GM21423 (cell line): Measurements from ENCODE around the gene DENND2A.
"Not testable (repeated sequence)": the region's sequence is repeated elsewhere in the genome, so short reads cannot be mapped to it uniquely, and the experiment has no call there.

Experiments used
- ATAC-seq: cut with Tn5 transposase; IDR thresholded peaks from one replicate; pipeline ENCODE4 v1.9.1; 2021; ENCODE audit warnings: mild to moderate bottlenecking, moderate library complexity; ENCODE audit not compliant: unreplicated experiment

Gene DENND2A

DNA sequence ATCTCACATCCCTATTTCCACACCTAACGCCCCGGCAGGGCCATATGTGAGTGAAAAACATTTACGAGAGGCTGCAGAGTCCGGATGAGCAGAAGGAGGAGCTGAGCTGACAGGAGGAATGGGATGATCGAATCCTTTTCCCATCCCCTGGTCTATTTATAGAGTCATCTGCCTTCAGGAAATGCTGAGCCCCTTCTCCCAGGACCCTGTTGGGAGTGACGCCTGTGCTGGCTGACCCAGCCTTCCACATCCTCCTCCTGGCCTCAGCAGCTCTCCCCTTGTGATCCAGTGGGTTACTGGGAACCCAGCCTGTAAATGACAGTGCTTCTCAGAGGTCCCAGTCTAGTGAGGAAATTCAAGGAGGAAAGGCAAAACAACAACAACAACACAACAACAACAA lies 16.6 kb downstream of the DENND2A start:
- no peak for ATAC-seq

- ATAC-seq, result no peak
Measured at GRCh38 chr7:140621401-140622021, 19.1 kb downstream of the DENND2A start.

DNA sequence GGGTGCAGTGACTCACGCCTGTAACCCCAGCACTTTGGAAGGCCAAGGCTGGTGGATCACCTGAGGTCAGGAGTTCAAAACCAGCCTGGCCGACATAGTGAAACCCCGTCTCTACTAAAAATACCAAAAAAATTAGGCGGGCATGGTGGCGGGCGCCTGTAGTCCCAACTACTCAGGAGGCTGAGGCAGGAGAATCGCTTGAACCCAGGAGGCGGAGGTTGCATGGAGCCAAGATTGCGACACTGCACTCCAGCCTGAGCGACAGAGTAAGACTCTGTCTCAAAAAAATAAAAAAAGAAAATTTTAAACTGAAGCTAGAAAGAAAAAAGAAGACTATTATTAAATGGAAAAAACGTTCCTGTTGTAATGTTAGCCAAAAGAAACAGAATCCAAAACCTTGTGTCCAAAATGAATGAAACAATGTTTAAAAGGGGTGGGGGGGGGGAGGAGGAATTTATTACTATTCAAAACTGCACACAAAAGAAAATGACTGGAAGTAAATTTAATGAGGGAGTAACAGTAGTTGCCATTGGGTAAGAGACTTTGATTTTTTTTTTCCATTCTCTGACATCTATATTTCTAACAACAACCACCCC lies 20.6 kb downstream of the DENND2A start:
- ATAC-seq, result not testable (repeated sequence)

DNA sequence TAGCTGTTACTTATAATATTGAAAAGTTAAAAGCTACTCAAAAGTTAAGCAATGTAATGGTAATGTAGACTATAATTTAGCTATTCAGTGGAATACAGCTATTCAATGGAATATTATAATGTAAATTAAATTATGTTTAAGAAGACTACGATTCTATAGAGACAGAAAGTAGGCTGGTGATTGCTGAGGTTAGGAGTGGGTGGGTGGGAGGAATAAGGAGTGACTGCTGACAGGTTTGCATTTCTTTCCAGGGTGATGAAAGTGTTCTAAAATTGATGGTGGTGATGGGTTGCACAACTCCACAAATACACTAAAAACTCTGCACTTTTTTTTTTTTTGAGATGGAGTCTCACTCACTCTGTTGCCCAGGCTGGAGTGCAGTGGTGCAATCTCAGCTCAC lies 21.4 kb downstream of the DENND2A start:
- no peak for ATAC-seq

DNA sequence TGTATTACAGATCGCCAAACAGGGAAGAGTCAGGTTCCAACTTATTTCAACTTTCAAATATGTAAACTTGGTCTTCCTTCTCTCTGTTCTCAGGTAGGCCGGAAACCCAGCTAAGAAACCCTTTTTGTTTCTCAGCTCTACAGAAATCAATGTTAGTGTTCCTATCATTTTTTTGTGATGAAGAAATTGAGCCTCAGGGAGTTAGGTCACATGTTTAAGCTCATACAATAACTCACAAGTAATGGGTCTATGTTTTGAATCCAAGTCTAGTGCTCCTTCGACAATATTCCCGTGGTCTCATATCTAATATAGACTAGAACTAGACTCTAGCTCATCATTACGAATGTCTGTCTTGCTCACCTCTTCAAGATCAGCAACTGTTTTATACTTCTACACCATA lies 22.3 kb downstream of the DENND2A start:
- ATAC-seq, result no peak

DNA sequence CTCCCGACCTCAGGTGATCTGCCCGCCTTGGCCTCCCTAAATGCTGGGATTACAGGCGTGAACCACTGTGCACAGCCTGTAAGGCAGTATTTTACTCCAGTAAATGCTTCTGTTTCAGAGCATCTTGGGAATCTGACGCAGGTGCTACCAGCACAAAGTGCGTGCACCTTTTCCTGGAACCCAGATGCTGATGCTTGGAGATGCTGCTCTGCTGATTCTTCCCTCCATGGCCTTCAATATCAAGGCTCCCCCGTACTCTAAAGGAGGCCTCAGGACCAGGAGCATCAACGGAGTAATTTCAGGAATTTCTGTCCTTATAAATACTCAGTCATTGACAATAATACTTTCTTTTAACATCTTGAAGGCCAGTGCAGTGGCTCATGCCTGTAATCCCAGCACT lies 23.5 kb downstream of the DENND2A start:
- no peak for ATAC-seq

- ATAC-seq, result no peak
Measured at GRCh38 chr7:140616328-140616727, 24.3 kb downstream of the DENND2A start.

GRCh38 chr7:140611641-140612040 lies 29.0 kb downstream of the DENND2A start:
- ATAC-seq, result no peak

DNA sequence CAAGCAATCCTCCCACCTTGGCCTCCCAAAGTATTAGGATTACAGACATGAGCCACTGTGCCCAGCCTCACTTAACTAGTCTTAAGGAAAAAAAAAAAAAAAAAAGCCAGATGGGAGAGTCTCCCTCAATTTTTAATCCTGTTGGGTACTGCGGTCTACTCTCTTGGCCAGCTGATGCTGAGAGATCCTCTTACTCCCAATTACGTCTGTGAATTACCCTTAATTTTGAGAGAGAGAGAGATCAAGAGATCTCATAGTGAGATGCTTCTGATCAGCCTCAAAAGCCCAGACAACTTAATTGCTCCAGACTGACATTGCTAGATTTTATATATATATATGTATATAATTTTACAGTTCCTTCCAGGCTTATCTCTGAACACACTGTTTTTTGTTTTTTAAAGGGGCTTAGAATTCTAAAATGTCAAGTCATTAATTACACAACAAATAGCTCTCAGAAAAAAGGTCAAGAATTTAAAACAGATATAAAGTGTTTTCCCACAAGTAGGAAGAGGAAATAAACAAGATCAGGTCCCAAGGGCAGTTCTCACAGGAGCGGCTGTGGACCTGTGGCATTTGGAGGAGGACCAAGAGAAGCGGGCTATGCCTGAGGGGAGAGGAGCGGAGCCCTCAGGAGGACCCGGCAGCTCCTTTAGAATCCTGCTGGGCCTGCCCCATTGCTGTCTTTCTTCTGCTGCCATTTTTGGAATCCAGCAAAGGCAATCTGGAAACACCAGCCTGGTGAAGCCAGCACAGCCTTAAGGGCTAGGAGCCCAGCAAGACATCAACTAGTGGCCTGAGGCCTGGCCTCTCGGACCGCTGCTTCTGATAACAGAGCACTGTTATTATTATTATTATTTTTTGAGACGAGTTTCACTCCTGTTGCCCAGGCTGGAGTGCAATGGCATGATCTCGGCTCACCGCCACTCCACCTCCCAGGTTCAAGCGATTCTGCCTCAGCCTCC lies 30.1 kb downstream of the DENND2A start:
- no peak for ATAC-seq

- ATAC-seq, result no peak
Measured at GRCh38 chr7:140609646-140610045, 31.0 kb downstream of the DENND2A start.

GRCh38 chr7:140607441-140607989 lies 33.1 kb downstream of the DENND2A start:
- no peak for ATAC-seq

- no peak for ATAC-seq
Measured at GRCh38 chr7:140605337-140605736, 35.3 kb downstream of the DENND2A start.

DNA sequence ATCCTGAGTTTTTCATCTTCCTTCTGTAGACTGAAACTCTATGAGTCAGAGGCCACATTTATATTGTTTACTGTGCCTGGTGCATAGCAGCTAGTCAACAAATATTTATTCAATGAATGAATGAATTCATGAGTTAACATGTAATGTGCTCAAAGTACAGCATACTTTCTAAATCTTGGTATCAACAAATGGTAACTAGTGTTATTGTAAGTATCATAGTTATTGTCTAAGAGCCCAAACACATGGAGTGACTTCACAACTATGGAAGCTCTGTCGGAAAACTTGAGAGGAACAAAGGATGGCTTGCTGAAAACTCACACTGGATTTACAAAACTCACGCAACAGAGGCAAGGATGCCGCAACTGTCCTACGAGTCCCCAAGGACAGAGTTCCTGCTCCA lies 35.9 kb downstream of the DENND2A start:
- ATAC-seq, result no peak

DNA sequence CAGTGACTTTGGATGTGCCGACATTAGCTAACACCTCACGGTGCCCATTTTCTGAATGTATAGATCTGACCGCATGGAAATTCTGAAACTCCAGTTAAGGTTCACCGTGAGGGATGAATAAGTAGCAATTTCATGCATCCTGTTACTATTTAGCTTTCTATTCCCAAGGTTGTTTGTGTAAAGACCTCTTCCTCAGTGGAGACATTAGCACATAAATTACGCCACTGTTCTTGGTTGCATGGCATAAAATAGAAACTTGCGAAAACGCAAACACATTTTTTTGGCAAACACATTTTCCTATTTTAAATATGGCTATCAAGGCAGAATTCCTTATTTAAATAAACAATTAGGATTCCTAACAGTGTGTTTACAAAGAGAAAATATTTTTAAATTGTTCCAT lies 36.5 kb downstream of the DENND2A start:
- no peak for ATAC-seq

DNA sequence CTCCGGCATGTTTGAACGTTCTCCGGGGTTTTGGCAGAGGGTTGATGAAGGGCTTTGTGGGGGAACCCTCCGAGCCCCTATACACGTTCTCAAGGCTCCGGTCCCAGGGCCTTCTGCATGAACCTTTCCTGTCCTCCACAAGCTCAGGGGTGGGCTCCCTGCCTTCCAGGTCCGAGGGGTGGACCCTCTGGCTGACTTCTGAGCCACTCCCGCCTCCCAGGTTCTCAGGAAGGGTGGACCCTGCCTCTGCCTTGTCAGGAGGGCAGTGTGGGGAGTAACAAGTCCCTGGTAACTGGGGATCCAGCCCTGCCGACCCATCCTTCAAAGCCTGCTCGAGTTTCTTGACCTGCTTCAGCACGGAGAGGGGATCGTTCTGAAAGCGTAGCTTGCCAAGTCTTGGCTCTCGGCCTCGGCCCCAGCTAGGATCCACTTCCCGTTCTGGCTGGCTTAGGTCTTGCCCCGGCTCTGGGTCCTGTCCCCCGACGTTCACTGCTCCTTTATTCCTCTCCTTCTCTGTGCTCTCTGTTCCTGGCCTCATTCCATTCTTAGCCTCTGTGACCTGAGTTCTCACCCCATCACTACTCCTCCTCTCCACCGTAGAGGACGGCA lies 38.9 kb downstream of the DENND2A start:
- no peak for ATAC-seq

- no peak for ATAC-seq
Measured at GRCh38 chr7:140600341-140600740, 40.3 kb downstream of the DENND2A start.

DNA sequence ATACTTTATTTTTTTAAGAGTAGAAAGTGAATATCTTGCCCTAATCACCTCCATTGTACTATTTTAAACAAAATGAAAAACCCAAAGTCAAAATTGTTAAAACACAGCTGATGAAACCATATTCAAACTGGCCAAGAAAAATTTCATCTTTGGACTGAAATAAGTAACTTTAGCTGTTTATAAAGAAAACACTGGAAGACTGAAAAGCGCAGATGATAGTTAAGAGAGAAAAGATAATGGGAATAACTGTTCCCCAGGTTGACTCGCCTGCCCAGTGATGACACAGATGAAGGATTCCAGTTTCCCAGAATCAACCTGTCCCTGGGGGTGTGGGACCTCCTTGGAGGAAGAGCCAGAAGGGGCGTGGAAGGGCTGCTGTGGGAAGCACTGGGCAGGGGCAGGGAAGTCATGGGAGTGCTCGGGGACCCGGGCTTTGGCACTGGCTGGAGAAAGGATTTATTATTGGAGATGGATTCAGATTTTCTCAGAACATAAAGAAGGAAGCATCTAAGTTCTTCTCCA lies 43.1 kb downstream of the DENND2A start:
- ATAC-seq, result no peak

DNA sequence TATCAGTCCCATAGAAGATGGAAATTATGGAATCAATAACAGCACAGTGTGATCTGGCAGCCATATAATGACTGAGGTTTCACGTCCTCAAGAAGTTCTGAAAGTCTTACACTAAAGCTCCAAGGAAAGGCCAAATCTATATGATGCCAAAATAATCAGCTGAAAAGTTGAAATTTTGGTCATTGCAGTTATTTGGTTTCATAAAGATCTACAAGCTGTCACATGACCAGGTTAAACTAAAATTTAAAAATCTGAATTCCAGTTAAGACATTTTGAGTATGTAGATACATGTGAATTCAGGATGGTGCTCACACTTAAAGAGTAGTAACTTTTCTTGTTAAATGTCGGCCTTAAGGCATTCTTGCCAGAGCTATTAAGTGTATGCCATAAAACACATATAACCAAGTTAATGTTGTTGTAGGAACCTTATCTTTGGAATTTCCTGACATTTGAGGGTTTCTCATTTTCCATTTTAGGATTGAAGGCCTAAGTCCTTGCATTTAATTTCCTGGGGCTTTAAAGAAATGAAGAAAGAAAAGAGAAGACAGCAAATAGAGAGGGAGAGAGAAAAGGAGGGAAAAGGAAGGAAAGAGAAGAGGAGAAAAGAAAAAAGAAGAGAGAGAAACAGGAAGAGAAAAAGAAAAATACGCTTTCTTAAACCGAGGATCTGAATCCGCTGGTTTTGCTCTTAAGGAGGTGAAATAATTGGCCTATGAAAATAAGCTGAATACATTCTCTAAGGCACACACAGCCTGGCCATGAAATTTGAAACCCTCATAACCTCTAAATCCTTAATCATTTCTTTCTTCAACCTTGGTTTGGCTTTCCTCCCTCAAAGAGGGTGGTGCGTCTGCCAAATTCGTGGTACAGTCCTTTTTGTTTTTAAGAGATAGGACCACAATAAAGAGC lies 43.8 kb downstream of the DENND2A start:
- no peak for ATAC-seq

DNA sequence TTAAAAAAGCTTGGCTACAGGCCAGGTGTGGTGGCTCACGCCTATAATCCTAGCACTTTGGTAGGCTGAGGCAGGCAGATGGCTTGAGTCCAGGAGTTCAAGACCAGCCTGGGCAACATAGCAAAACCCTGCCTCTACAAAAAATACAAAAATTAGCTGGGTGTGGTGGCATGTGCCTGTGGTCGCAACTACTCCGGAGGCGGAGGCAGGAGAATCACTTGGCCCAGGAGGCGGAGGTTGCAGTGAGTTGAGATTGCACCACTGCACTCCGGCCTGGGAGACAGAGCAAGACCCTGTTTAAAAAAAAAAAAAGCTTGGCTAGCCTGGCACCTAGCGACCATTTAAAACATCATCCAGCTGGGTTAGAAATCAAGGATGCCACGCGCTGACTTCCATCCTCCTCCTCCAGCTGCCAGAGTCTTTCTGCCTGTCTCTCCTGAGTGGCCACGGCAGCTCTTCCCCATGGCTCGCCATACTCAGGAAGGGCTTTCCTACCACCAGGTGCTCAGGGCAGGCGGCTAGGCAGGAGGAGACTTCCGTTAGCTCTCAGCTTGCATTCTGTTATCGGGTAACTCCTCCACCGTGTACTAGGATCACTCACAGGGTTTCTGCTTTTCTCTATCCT lies 45.0 kb downstream of the DENND2A start:
- no peak for ATAC-seq
